Fibroblast of lung (primary cell): Measurements from ENCODE around the gene CD226.

ENCODE experiments used
- CTCF ChIP-seq, 2 donors: IDR thresholded peaks in 1 of 2; conservative IDR thresholded peaks in 1 of 2; 1 replicate in 1 of 2; 2 replicates in 1 of 2; pipeline ENCODE4 v1.5.1; 2011 to 2012; ENCODE audit warnings: low read length in 2 of 2, control low read depth in 1 of 2, inconsistent platforms in 1 of 2, low read depth in 1 of 2, mild to moderate bottlenecking in 1 of 2
- EZH2 ChIP-seq: IDR thresholded peaks from 2 replicates; pipeline ENCODE4 v1.5.1; 2012; ENCODE audit warnings: low read length, control low read depth, mild to moderate bottlenecking; ENCODE audit errors: missing control alignments

GRCh38 chr18:69885841-69886531, 61.7 kb downstream of the CD226 start:
- no peak for TF ChIP-seq CTCF (conservative IDR thresholded peaks at IDR 0.05 in 1 of 2, IDR thresholded peaks at IDR 0.05 in 1 of 2; ENCODE audit: low read depth in 1 of 2, low read length in 2 of 2)
- TF ChIP-seq EZH2 = no peak
